ENCODE results near the gene ARHGEF26.

Gene ARHGEF26

GRCh38 chr3:154273381-154273780, 152.2 kb downstream of the ARHGEF26 start:
- no peak for ATAC-seq
- TF ChIP-seq TSHZ2 (CRISPR knock-in tag; IDR thresholded peaks at IDR 0.05) (no peak), ZNF70 (CRISPR knock-in tag; IDR thresholded peaks at IDR 0.05) (no peak), ZC3H10 (CRISPR knock-in tag; IDR thresholded peaks at IDR 0.05) (no peak)

GRCh38 chr3:154274348-154274747, 153.2 kb downstream of the ARHGEF26 start:
- ATAC-seq, result no peak
- TF ChIP-seq ZNF8 (CRISPR knock-in tag; IDR thresholded peaks at IDR 0.05), result no peak
- no peak for TF ChIP-seq RARB (CRISPR knock-in tag; IDR thresholded peaks at IDR 0.05)
- TF ChIP-seq PATZ1 (CRISPR knock-in tag; IDR thresholded peaks at IDR 0.05; ENCODE audit: borderline replicate concordance), result no peak
- no peak for TF ChIP-seq PPARA (CRISPR knock-in tag; IDR thresholded peaks at IDR 0.05; ENCODE audit: borderline replicate concordance)
- TF ChIP-seq CREB5 (CRISPR knock-in tag; IDR thresholded peaks at IDR 0.05; ENCODE audit: low read depth), result no peak
- TF ChIP-seq CSRNP3 (CRISPR knock-in tag; IDR thresholded peaks at IDR 0.05), result no peak
- no peak for TF ChIP-seq CSDC2 (CRISPR knock-in tag; IDR thresholded peaks at IDR 0.05)

GRCh38 chr3:154275292-154275691, 154.1 kb downstream of the ARHGEF26 start:
- no peak for ATAC-seq
- no peak for TF ChIP-seq TOX (CRISPR knock-in tag; IDR thresholded peaks at IDR 0.05; ENCODE audit: borderline replicate concordance)
- no peak for TF ChIP-seq ZNF565 (CRISPR knock-in tag; conservative IDR thresholded peaks at IDR 0.05; ENCODE audit: low read depth)
- no peak for TF ChIP-seq ISL1 (CRISPR knock-in tag; IDR thresholded peaks at IDR 0.05)
- no peak for TF ChIP-seq ZC3H10 (CRISPR knock-in tag; IDR thresholded peaks at IDR 0.05)
- TF ChIP-seq ZNF8 (CRISPR knock-in tag; IDR thresholded peaks at IDR 0.05), result no peak

- no peak for ATAC-seq
- TF ChIP-seq ZFP3 (CRISPR knock-in tag; IDR thresholded peaks at IDR 0.05), result no peak
- no peak for TF ChIP-seq GLIS3 (CRISPR knock-in tag; IDR thresholded peaks at IDR 0.05)
- no peak for TF ChIP-seq ARNTL (CRISPR knock-in tag; IDR thresholded peaks at IDR 0.05; ENCODE audit: borderline replicate concordance, low read depth)
- TF ChIP-seq SNAI2 (CRISPR knock-in tag; IDR thresholded peaks at IDR 0.05), result no peak
- no peak for TF ChIP-seq POU6F1 (CRISPR knock-in tag; IDR thresholded peaks at IDR 0.05; ENCODE audit: borderline replicate concordance, low read depth)
- no peak for TF ChIP-seq ESRRG (CRISPR knock-in tag; IDR thresholded peaks at IDR 0.05)
- no peak for TF ChIP-seq CSDC2 (CRISPR knock-in tag; IDR thresholded peaks at IDR 0.05)
- TF ChIP-seq ZNF565 (CRISPR knock-in tag; conservative IDR thresholded peaks at IDR 0.05; ENCODE audit: low read depth), result no peak
- no peak for TF ChIP-seq OSR1 (CRISPR knock-in tag; IDR thresholded peaks at IDR 0.05)
- TF ChIP-seq ZNF8 (CRISPR knock-in tag; IDR thresholded peaks at IDR 0.05), result no peak
- TF ChIP-seq ZC3H10 (CRISPR knock-in tag; IDR thresholded peaks at IDR 0.05), result no peak
- no peak for TF ChIP-seq TOX (CRISPR knock-in tag; IDR thresholded peaks at IDR 0.05; ENCODE audit: borderline replicate concordance)
- no peak for TF ChIP-seq PPARA (CRISPR knock-in tag; IDR thresholded peaks at IDR 0.05; ENCODE audit: borderline replicate concordance)
- no peak for TF ChIP-seq ISL1 (CRISPR knock-in tag; IDR thresholded peaks at IDR 0.05)
- TF ChIP-seq CREB5 (CRISPR knock-in tag; IDR thresholded peaks at IDR 0.05; ENCODE audit: low read depth), result no peak
- no peak for TF ChIP-seq CSRNP3 (CRISPR knock-in tag; IDR thresholded peaks at IDR 0.05)
These were observed 154.8 kb downstream of the ARHGEF26 start for GRCh38 chr3:154275965-154276364.
